GM04503 (cell line): Measurements from ENCODE around the gene LITAFD.

Source experiments
- DNase-seq: peaks from one replicate; pipeline ENCODE4 v3.0.0-alpha.2; 2012; ENCODE audit warnings: low read depth

The LITAFD gene

DNA sequence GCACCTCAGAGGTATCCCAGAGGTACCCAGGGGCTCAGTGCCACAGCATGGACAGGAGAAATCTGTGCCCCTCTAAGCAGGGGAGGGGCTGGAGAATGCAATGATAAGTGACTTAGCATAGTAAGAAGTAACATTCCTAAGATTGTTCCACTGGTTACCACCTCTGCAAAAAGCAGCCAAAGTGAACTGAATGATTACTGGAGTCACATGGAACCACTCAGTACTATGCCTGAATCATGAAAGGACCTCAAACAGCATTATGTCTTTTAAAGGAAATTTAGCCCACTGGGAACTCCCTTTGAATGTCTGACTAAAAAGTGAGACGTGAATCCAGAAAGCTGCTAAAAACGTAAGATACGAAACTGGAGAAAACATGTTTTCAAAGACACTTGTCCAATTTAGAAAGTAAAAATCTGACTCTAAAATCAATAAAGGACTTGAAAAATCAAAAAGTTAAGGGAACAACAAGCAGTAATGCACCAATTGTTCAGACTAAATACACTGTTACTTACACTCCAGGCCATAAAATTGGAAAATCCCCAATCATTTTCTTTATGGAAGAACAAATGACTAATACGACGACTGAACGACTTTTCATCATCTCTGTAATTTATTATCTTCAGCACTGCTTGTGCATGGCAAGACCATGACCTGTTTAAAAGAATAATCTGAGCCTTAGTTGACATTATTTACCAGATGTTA, 38.6 kb downstream of the LITAFD start:
- no peak for DNase-seq

DNA sequence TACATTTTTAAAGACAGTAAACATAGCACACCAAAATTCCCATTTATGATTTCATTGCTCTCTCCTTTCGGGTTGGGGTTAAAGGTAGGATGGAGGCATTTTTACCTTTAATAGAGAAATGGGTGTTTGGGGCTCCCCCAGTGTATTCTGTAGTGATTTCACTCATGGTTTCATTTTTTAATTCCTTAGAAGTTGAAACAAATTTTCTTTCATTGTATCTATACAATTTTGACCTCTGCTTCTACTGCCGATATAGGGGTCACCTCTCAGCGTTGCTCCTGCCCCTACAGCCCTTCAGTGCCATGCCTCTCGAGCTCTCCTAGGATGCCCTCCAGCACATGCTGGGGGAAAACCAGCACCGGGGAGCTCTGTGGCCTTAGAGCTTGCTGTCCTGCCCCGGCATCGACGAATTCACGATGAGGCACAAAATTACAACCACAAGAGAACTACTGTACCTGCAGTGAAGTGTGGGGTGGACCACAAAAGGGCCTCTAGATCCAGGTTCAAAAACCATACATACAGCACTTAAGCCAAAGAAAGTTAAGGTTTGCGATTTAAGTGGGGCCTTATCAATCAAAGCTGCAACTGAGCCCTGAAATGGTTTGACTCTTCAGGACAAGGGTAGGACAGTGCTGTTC, 39.3 kb downstream of the LITAFD start:
- no peak for DNase-seq

DNA sequence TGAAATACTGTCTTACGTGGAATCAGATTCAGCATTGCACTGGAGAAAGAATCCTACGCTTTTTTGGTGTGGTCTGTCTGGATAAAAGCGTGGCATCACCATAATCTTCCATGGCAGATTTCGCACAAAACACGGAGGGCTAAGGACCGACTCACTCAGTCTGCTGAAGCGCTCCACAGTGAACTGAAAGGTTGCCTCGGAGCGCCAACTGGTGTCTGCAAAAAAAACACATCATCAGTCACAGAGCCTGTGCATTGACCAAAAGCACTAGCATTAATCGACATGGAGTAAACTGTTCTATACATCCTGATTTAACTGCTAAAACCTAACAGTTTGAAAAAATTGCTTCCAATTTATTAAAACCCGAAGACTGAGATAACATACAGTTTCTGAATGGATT, 41.0 kb downstream of the LITAFD start:
- DNase-seq, result no peak

DNA sequence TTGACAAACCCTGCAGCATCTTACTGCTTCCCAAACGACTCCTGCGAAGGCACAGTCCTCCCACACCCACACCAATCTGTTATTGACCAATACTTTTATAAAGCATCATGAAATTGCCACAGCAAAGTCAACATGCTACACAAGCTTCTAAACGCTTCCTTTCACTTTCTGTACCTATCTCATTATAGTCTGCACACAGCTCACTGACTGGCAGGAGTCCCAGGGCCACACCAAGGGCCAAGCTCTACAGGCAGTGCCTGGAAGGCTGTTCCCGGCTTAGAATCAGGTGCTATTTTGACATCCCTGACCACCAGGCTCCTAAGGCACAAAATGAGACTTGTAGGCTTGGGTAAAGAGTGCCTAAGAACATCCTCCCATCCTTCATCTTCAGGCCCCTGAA, 42.1 kb downstream of the LITAFD start:
- no peak for DNase-seq

DNA sequence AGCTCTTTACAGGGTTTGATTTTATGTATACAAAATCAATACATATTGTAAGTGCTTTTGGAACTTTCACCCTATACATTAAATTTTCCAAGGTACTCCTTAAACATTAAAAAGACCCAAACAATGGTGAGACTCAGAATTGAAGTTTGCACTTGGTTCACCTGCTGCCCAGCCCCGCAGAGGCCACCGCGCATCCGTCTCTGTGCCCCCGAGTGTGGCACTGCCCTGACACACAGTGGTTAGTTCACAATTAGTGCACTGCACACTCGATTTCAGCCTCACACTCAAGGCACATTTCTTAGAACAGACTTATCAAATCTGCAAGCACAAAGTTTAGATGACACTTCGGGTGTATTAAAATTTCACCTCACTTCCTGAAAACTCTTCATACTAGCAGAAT, 43.3 kb downstream of the LITAFD start:
- no peak for DNase-seq

DNA sequence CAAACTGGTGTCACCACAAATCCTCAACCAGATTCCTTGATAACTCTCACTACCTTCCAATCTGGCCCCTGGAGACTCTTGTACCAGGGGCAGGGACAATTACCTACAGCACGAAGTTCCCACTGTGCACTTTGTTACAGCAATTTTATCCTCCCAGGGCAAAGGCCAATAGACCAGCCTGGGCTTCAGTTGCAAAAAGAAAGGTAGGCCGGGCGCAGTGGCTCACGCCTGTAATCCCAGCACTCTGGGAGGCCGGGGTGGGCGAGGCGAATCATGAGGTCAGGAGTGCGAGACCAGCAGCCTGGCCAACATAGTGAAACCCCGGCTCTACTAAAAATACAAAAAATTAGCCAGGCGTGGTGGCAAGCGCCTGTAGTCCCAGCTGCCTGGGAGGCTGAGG, 44.7 kb downstream of the LITAFD start:
- DNase-seq, result no peak

DNA sequence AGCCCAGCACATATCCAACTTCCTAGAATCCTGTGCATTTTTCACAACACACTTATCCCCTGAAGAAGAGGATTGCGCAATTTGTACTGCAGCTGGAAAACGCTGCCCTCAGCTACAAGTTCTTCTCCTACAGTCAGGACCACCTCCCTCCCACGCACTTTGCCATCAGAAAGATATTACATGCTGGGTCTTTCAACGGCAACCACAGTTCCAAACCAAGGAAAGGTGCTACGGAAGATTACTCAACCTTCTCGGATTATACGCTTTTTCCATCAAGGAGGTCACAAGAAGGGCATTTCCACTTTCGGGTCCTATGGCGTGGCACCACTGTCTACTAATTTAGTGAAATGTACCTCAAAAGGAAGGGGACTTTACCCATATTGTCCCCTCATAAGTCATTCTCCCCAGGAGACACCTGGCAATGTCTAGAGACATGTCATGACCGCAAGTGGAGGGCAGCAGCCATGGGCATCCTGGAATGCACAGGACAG, 46.4 kb downstream of the LITAFD start:
- no peak for DNase-seq

DNA sequence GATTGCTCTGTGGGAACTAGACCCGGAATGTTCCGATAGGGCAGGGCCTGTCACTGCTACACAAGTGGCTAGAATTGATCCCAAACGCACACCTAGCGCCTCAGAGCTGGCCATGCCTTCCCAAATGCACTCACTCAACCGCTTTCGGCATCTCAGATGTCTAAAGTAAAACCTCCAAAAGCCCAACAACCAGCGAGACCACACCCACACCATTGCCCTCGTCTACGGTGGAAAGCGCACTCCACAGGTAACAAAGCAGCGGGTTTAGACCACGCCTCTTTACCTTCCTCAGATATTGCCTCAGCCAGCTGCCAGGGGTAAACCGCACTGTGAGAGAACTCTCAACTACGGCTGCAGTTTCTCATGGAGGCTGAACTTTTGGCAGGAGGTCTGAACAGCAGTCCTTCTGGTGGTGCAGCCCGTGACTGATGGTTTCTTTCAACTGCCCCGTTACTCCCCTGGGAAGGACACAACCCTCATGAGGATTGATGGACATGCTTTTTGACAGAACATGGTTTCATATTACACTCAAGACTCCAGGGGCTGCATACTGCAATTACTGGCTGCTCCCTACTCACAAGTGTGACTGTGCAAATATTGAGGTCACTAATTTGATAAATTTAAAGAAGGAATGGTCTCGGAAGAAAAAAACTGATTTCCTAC, 47.1 kb downstream of the LITAFD start:
- no peak for DNase-seq

DNA sequence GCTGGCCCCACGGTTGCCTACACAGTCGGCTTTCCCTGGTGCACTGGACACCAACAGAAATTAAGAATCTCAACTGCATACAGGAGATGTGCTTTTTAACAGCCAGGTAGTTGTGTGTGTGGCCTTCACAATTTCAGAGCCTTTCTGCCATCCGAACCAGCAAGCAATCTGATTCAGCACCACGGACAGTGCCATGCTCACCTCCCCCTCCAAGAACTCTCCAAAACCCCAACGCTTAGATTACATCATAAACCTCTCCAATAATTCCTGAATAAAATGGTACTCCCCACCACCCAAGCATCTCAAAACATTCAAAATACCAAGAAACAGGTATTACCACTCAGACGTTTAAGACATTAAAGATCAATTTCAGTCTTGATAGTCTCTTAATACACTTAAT, 49.7 kb downstream of the LITAFD start:
- DNase-seq, result no peak

DNA sequence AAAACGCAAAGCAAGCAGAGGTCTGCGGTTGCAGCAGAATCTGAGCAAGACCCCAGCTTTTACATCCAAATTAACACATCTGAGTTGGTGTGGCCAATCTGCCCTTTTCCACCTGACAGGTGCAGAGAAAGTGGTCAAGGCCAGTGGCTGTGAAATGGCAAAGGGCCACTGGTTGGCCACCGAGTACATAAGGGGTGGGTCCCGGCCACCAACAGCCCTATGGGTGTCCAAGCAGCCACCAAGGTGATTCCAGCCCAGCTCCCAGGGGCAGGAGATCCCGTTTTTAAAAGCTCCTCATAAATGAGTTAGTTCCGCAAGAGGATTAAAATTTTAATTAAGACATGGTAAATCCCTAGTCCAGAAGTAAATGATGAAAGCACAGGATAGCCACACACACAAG, 52.5 kb downstream of the LITAFD start:
- DNase-seq, result no peak
